Measurements from ENCODE around the gene DCLRE1C. TPM values are rescaled to one million over a fixed set of nuclear protein-coding genes. Genes with fewer than 3 reads are reported as not detected.

DCLRE1C gene
- total RNA-seq, 2 experiments from 2014 or later = 15.0 to 17.5 TPM

DNA sequence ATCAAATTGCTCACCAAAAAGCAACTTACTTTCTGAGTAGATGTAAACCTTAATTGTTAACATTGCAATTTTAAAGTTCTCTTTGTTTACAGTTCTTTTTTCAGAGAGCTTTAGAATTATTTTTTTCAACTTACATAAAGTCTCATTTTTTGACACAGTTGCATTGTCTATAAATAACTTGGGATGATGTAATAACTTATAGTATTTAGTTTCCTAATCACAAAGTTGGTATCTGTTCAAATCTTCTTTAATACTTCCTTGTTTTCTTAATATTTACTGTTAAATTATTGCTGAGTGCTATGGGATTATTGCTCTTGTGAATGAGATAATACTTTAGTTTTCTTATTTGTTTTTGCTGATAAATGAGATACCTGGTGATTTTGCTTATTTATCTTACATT, 94.1 kb downstream of the DCLRE1C start:
- intact Hi-C loops (cut with micrococcal nuclease) = no loop called here
- Mint-ChIP-seq H3K36me3 (ENCODE audit: low read depth) (peaks cover 37% of the 10 kb centered on the region), H3K27ac (no peak overlapping the region), H3K27me3 (no peaks in the 10 kb centered on the region), H3K4me3 (no peak overlapping the region), H3K4me1 (ENCODE audit: low read depth) (no peaks in the 10 kb centered on the region), H3K9me3 (no peaks in the 10 kb centered on the region)
- ChIA-PET POLR2A (interaction anchor here (3.0 kb wide), 1 partner anchor 17 kb away, joined by 14 read pairs; no protein-coding TSS in a partner anchor), CTCF (interaction anchor here (1.1 to 1.2 kb wide), 2 partner anchors 12 to 18 kb away, joined by 3 to 4 read pairs; no protein-coding TSS in a partner anchor)
- TF ChIP-seq, protein P1, sequence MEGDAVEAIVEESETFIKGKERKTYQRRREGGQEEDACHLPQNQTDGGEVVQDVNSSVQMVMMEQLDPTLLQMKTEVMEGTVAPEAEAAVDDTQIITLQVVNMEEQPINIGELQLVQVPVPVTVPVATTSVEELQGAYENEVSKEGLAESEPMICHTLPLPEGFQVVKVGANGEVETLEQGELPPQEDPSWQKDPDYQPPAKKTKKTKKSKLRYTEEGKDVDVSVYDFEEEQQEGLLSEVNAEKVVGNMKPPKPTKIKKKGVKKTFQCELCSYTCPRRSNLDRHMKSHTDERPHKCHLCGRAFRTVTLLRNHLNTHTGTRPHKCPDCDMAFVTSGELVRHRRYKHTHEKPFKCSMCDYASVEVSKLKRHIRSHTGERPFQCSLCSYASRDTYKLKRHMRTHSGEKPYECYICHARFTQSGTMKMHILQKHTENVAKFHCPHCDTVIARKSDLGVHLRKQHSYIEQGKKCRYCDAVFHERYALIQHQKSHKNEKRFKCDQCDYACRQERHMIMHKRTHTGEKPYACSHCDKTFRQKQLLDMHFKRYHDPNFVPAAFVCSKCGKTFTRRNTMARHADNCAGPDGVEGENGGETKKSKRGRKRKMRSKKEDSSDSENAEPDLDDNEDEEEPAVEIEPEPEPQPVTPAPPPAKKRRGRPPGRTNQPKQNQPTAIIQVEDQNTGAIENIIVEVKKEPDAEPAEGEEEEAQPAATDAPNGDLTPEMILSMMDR (IDR thresholded peaks at IDR 0.05) = no peak
- no peak for ATAC-seq
- no peak for DNase-seq

DNA sequence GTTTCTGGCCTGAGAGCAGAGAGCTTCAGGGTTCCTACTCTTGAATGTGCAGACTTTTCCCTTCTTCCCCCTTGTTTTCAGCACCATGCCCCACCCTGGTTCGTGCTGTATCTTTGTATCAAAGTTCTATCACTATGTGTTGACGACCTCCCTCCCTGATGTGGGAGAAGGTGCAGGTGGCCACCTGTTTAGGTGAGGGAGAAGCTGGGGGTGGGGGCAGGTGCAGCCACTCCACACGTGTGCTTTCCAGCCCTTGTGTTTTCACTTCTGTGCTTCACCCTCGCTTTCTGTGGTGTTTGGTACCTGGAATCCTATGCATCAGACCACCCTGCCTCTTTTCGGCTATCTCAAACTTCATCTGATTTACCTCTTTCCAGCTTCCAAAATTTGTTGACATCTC, 94.9 kb downstream of the DCLRE1C start:
- no peak overlapping the region for H3K4me3 Mint-ChIP-seq
- H3K36me3 Mint-ChIP-seq (ENCODE audit: low read depth) = peaks cover 35% of the 10 kb centered on the region
- H3K9me3 Mint-ChIP-seq = no peaks in the 10 kb centered on the region
- H3K27ac Mint-ChIP-seq = no peak overlapping the region
- TF ChIP-seq, protein P1 (IDR thresholded peaks at IDR 0.05) = no peak
- ATAC-seq = no peak
- no peaks in the 10 kb centered on the region for H3K27me3 Mint-ChIP-seq
- POLR2A ChIA-PET = interaction anchor here (3.0 kb wide), 1 partner anchor 16 kb away, joined by 14 read pairs; no protein-coding TSS in a partner anchor
- intact Hi-C loops (cut with micrococcal nuclease) = no loop called here
- CTCF ChIA-PET = interaction anchor here (1.1 to 1.2 kb wide), 2 partner anchors 12 to 19 kb away, joined by 3 to 4 read pairs; no protein-coding TSS in a partner anchor
- no peaks in the 10 kb centered on the region for H3K4me1 Mint-ChIP-seq (ENCODE audit: low read depth)
- no peak for DNase-seq

DNA sequence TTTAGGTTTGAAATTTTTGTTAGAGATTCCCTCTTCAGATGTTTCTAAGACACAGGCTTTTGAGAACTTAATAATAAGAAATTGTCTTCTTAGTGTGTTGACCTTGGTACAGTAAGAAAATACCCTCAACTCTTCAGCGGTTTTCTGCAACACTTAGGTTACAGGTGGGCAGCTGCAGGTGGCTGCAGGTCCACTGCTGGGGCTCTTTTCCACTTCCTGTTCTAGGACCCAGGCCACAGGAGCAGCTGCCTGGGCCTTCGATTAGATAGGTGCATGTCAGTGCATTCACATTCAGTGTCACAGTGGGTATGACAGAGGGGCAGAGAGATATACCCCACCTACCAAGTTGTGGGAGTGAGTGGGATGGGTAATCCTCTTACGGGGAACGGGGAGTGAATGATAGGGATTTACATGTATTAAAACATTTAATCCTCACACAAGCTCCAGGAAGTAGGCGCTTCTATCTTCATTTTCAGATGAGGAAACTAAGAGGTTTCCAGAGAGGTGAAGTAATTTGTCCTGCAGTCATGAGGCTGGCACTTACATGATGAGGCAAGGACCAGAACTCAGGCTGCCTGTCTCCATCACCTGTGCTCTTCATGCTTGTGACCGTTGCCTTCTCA, 95.4 kb downstream of the DCLRE1C start:
- H3K27me3 Mint-ChIP-seq = no peaks in the 10 kb centered on the region
- ChIA-PET CTCF (interaction anchor here (1.2 kb wide), 1 partner anchor 11 kb away, joined by 3 read pairs; no protein-coding TSS in a partner anchor), POLR2A (interaction anchor here (3.0 kb wide), 1 partner anchor 15 kb away, joined by 14 read pairs; no protein-coding TSS in a partner anchor)
- intact Hi-C loops (cut with micrococcal nuclease) = no loop called here
- no peaks in the 10 kb centered on the region for H3K4me1 Mint-ChIP-seq (ENCODE audit: low read depth)
- no peak for ATAC-seq
- no peak overlapping the region for H3K27ac Mint-ChIP-seq
- H3K4me3 Mint-ChIP-seq = no peak overlapping the region
- peaks cover 30% of the 10 kb centered on the region for H3K36me3 Mint-ChIP-seq (ENCODE audit: low read depth)
- TF ChIP-seq, protein P1 (IDR thresholded peaks at IDR 0.05) = no peak
- no peak for DNase-seq
- no peaks in the 10 kb centered on the region for H3K9me3 Mint-ChIP-seq

DNA sequence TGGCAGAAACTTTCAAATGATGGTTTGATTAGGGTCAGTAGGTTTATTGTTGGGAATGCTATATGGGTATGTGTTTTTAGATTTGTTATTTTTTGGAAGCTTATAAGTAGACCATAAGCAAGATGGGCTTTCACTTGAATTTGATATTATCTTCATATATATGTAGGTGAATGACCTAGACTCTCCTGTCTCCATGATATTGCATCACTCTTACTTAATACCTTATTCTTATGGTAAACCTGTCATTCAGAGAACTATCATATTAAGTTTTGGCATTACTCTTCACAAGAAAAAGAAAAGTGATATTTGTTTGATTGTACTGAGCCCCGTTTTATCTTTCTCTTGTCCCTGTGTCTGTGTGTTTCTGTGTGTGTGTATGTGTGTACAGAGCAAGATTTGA, 98.4 kb downstream of the DCLRE1C start:
- peaks cover 24% of the 10 kb centered on the region for H3K36me3 Mint-ChIP-seq (ENCODE audit: low read depth)
- no peaks in the 10 kb centered on the region for H3K9me3 Mint-ChIP-seq
- DNase-seq (no peak), ATAC-seq (no peak)
- intact Hi-C loops (cut with micrococcal nuclease) = no loop called here
- H3K4me3 Mint-ChIP-seq = no peak overlapping the region
- CTCF ChIA-PET = interaction anchor here (1.7 kb wide), 1 partner anchor 11 kb away, joined by 5 read pairs; no protein-coding TSS in a partner anchor
- POLR2A ChIA-PET = no interaction called here
- H3K4me1 Mint-ChIP-seq (ENCODE audit: low read depth) = no peaks in the 10 kb centered on the region
- no peak overlapping the region for H3K27ac Mint-ChIP-seq
- H3K27me3 Mint-ChIP-seq = no peaks in the 10 kb centered on the region
- TF ChIP-seq, protein P1 (IDR thresholded peaks at IDR 0.05) = no peak

DNA sequence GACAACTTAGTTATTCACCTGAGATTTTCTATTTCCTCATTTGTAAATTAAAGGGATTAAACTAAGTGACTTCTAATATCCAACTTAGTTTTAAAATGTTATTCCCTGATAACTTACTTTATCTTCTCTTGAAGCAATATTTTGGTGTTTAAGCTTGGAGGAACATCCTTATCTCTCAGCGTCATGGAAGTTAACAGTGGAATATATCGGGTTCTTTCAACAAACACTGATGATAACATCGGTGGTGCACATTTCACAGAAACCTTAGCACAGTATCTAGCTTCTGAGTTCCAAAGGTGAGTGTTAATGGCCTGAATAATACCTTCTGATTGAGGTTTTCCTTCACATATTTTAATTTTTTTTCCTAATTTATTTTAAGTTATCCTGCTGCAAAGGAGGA, 101.7 kb downstream of the DCLRE1C start:
- Mint-ChIP-seq H3K4me3 (no peak overlapping the region), H3K36me3 (ENCODE audit: low read depth) (peaks cover 19% of the 10 kb centered on the region), H3K27ac (no peak overlapping the region), H3K4me1 (ENCODE audit: low read depth) (no peaks in the 10 kb centered on the region), H3K9me3 (no peaks in the 10 kb centered on the region), H3K27me3 (no peaks in the 10 kb centered on the region)
- intact Hi-C loops (cut with micrococcal nuclease) = no loop called here
- ChIA-PET POLR2A (interaction anchor here (1.0 kb wide), 1 partner anchor 14 kb away, joined by 3 read pairs; the partner anchor contains the start of genes HSPA14 and MSANTD7), CTCF (interaction anchor here (1.3 kb wide), 1 partner anchor 29 kb away, joined by 4 read pairs; no protein-coding TSS in a partner anchor)
- no peak for ATAC-seq
- TF ChIP-seq, protein P1 (IDR thresholded peaks at IDR 0.05) = no peak
- DNase-seq = no peak

Measured in activated CD8-positive, alpha-beta T cell treated with anti-CD3 and anti-CD28 coated beads for 36 hours (primary cell).